ENCODE data around the gene TDG.

TDG gene

DNA sequence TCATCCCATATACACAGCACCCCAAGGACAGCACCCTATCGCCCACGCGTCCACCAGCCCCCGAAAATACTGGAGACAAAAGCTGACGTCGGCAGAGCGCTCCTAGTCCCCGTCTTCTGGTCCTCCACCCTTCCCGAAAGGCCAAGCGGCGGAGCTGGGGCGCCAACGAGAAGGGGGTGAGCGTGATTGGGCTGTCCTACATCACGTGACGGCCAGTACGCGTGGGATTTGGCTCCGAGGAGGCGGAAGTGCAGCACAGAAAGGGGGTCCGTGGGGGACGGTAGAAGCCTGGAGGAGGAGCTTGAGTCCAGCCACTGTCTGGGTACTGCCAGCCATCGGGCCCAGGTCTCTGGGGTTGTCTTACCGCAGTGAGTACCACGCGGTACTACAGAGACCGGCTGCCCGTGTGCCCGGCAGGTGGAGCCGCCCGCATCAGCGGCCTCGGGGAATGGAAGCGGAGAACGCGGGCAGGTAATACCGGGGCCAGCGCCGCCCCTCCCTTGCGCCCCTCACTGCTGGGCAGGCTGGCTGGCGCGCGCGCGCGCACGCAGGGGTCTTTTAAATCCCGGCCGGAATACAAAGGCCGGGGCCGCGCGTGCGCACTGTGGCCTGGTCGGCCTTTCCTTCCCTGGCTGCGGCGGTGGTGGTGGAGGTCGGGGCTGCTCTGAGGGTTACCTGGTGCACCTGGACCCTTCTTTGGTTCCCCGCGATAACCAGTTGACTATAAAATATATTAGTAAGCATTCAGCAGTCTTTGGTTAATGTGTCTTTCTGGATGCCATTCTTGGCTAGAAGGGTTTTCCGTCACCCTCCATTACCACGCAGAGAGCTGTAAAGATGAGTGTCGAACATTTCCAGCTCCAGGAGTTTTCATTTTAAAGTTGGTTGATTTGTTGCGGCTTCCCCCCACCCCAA lies at the start of gene TDG:
Gene TDG (plus strand): TSS at position 283 of the 915 bp plus-strand sequence. CDS start 166 bp downstream, at position 449.
- DNase-seq: peak; percentile 99

DNA sequence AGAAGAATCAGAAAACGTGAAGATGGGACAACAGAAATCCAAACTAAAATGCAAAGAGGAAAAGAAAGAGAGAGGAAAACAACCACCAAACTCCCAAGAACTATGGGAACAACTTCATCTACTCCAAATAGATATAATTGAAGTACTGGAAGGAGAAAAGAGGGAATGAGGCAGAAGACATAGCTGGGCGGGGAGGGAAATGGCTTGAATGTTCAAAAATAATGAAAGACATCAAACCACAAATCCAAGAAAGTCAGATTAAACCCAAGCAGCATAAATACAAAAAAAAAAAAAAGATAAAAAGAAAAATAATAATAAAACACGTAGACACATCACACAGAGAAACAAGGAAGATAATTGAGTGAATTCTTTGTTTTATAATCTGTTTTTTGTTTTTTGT lies 47.8 kb upstream of the TDG start:
- DNase-seq: no peak

DNA sequence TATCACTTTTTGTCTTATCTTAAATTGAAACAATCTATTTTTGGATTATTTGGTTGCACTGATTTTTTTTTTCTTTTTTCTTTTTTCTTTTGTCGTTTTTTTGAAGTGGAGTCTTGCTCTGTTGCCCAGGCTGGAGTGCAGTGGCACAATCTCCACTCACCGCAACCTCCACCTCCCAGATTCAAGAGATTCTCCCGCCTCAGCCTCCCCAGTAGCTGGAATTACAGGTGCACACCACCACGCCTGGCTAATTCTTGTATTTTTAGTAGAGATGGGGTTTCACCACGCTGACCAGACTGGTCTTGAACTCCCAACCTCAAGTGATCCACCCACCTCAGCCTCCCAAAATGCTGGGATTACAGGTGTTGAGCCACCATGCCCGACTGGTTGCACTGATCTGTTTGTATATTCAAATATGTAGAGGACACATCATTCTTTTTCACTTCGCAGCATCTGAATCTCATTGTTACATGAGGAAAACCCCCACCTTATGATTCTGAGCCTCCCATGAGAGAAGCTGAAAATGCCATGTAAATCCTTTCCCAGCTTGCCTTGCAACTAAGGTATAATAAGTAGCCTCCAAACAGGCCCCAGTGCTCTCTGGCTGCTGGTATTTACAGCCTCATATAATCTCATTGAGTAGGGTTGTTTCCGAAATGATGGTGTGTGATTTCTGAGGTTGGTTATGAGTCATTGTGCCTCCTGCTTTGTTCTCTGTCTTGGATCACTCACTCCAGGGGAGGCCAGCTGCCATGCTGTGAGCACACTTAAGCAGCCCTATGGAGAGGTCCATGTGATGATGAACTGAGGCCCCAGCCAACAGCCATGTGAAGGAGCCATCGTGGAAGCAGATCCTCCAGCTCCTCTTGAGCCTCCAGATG lies 40.7 kb upstream of the TDG start:
- peak; percentile 61 for DNase-seq

DNA sequence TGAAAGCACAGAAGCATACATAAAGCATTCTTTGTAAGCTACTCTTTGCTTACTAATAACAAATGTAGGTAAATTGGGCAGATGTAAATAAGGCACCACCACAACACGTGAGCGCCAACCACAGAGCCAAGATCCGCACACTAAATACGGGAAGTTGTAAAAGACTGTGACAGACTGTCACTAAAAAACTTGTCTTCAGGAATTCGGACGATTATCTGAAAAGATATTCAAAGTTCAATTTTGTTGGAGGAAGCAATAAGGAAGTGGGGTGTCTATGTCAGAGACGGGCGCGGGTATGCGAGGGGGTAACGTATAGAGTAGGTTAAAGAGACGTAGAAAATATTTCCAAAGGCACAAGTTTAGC lies 37.0 kb upstream of the TDG start:
- peak; percentile 71 for DNase-seq

DNA sequence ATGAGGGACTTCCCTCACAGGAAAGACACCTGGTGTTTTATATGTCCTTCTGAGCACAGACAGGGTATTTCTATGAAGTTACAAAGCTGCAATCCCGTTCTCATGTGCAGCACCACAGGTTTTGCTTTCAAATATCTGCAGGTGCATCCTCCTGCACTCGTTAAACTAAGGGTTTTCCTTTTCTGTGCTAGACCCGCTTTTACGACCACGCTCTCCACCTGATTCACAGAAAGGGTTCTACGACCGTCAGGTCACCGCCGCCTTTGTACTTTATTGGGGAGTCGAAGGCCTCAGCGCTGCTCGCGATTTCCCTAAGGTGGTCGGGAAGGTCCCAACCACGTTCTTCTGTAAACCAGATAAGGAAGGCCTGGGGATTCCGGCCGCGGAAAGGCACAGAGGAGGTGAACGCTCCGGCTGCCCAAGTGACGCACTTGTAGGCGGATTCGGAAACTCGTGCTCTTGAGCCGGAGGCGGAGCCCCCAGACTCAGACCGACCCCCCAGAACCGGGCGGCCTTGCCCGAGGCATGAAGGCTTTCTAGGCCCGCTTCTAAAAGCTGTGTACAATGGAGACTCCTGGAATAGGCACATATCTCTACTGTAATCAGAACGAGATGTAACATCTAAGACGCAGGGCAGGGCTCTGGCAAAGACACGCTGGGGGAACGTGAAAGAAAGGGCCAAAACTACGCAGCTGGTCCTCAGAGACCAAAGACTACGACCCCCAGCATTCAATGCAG lies 36.5 kb upstream of the TDG start:
- peak; percentile 92 for DNase-seq

DNA sequence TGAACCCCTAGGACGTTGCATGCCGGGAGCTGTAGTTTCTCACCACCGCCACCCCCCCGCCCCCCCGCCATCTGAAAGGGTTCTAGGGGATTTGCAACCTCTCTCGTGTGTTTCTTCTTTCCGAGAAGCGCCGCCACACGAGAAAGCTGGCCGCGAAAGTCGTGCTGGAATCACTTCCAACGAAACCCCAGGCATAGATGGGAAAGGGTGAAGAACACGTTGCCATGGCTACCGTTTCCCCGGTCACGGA lies 36.0 kb upstream of the TDG start:
- DNase-seq: no peak

DNA sequence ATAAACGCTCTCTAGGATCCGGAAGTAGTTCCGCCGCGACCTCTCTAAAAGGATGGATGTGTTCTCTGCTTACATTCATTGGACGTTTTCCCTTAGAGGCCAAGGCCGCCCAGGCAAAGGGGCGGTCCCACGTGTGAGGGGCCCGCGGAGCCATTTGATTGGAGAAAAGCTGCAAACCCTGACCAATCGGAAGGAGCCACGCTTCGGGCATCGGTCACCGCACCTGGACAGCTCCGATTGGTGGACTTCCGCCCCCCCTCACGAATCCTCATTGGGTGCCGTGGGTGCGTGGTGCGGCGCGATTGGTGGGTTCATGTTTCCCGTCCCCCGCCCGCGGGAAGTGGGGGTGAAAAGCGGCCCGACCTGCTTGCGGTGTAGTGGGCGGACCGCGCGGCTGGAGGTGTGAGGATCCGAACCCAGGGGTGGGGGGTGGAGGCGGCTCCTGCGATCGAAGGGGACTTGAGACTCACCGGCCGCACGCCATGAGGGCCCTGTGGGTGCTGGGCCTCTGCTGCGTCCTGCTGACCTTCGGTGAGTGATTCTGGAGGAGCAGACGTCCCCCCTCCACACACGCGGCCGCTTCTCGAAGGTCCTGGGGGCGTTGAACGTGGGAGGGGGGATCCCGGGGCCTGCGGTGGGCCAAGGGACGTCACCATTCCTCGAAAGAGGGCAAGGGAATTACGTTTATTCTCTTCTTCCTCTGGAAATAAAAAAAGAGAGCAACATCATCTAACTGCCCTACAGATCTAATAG lies 35.5 kb upstream of the TDG start, which contains the start of gene HSP90B1:
Gene HSP90B1 (plus strand): TSS at position 377 of the 753 bp plus-strand sequence. CDS start 106 bp downstream, at position 483.
- DNase-seq: peak; percentile 100

DNA sequence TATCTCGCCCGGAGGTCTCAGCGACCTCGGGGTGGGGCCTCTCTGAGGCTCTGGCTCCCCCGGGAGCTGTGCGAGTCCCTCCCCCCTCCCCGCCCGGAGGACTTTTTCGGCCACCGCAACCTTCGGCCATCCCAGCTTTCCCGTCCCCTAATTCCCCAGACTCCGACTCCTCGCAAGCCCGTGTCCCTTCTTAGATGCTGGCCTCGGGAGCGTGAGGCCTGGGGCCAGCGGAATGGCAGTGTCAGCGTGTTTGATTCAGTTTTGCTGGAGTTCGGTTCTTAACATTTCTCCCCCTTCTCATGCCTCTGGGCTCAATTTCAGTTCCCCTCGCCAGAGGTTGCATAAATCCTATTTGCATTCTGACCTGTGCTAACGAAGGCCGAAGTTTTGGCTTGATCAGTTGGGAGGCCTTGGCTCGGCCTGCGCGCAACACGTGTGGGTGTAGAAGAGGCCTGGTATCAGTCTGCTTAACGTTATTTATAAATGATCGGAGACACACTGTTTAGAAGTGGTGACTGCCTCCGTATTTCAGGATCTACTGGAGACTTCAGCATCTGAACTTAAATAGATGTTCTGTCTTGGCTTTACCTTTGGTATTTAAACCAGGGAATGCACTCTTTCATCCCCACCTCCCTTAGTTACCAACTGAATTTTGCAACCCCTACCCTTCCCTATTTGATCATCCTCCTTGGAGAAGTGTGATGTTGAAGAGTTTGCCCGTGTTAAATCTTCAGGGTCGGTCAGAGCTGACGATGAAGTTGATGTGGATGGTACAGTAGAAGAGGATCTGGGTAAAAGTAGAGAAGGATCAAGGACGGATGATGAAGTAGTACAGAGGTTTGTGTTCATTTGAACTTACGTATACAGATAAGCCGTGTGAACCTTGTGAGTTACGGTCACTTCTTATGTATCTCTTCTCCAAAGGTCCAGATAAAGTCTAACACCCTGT lies 34.6 kb upstream of the TDG start:
- peak; percentile 5 for DNase-seq

DNA sequence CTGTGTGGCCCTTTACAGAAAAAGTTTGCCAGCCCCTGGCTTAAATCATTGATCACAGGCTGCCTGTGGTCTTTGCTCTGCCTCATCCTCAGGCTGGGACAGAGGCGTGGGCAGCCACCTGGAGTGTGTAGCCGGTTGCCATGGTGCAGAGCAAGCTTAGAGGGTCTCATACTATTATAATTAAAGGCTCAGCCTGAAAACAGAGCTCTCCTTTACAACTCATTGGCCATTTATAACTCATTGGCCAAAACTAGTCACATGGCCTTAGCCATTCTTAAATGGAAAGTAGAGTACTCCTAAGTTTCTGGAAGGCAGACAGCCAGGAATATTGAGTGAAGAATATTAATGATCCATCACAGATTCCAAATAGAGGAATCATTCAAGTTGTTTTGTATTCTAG lies 32.4 kb upstream of the TDG start:
- no peak for DNase-seq

DNA sequence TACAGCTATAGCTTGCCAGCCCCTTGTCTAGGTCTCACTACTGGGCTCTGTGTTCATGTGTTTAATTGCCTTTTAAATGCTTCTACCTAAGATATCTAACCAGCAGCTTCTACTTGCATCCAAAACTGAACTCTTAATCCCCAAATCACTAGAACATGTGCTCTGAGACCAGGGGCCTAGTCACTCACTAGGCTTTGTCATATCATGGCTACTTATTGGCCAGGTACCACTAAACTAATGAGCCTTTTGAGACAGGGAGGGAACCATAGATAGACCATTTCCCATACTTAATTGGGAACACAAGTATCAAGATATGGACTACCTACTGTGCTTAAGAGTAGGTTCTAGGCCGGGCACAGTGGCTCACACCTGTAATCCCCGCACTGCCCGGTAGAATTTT lies 29.0 kb upstream of the TDG start:
- no peak for DNase-seq

DNA sequence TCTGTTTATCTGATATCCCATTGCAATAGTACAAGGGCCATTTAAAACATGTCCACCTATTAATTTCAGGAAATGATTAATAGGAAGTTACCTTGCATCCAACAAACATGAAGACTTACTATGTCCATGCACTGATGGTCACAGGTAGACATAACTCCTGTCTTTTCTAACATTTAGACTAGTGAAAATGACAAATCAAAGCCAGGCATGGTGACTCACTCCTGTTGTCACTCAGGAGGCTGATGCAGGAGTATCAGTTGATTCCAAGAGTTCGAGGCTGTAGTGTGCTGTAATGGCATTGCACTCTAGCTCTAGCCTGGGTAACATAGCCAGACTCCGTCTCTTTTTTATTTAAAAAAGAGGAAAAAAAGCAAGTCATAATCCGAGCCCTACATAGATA lies 20.7 kb upstream of the TDG start:
- DNase-seq: no peak

DNA sequence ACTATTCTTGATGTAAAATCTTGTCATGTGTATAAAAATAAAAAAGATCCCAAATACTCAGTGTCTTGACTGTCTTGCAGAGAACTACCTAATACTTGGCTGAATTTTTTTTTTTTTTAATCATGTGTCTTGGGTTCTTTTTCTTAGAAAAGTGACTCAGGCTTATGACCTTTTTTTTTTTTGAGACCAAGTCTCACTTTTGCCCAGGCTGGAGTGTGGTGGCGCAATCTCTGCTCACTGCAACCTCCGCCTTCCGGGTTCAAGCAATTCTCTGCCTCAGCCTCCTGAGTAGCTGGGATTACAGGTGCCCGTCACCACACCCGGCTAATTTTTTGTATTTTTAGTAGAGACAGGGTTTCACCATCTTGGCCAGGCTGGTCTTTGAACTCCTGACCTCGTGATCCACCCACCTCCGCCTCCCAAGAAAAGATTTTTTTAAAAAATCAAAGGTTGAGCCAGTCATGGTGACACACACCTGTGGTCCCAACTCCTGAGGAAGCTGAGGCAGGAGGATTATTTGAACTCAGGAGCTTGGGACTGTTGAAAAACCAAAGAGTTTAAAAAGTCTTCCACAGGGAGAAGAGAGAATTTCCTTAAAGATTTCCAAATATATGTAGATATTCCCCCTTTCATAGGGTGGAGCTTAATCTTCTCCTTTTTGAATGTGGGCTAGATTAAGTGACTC lies 17.7 kb upstream of the TDG start:
- DNase-seq: no peak

DNA sequence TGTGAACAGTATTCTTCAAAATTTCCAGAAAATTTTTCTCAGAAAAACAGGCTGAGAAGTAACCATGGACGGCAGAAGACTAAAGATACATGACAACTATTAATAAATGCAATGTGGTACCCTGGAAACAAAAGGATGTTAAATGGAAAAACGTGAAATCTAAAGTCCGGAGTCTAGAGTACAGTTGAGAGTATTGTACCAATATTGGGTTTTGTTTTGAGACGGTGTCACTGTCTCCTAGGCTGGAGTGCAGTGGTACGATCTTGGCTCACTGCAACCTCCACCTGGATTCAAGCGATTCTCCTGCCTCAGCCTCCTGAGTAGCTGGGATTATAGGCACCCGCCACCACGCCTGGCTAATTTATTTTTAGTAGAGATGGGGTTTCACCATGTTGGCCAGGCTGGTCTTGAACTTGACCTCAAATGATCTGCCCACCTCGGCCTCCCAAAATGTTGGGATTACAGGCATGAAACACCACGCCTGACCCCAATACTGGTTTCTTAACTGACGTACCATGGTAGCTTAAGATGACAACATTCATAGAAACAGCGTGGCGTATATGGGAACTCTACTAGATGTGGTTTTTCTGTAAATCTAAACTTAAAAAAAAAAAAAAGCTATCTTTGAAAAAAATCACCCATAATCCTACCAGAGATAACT lies 16.8 kb upstream of the TDG start:
- DNase-seq: no peak

DNA sequence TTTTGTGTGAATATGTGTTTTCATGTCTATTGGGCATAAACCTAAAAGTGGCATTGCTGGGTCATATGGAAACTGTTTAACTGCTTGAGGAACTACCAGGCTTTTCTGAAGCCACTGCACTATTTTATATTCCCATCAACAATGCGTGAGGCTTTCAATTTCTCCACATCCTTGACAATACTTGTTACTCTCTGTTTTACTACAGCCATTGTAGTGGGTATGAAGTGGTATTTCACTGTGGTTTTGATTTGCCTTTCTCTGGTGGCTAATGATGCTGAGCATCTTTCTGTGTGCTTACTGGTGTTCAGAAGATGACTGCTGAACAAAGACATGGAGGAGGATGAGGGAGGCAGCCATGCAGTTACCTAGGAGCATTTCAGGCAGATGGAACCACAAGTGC lies 13.2 kb upstream of the TDG start:
- no peak for DNase-seq

DNA sequence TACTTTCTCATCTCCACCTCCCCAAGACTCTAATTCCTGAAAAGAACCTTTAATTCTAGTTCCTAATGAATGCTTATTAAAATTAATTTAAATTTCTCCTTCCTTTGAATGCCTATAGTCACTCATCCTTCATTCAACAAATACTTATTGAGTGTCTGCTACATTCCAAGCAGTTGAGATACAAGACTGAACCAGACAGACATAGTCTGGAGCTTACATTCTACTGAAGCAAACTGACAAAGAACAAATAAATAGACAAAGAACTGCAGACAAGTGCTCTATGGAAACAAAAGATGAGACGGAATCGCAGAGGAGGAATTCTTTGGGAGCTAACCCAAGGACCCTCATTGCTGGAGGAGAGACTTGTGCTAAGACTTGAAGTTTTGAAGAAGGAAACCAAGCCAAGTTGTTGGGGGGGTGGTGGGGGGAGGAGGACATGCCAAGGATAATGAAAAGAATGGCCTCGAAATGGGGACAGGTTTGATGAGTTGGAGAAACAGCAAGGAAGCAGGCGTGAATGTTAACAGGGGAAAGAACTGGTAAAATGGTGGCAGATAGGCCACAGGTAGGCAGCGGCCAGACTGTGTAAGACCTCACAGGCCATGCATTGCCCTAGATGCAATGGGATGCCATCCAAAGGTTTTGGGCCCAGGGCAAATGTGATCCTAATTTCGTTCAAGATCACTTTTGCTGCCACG lies 9.7 kb upstream of the TDG start:
- no peak for DNase-seq

DNA sequence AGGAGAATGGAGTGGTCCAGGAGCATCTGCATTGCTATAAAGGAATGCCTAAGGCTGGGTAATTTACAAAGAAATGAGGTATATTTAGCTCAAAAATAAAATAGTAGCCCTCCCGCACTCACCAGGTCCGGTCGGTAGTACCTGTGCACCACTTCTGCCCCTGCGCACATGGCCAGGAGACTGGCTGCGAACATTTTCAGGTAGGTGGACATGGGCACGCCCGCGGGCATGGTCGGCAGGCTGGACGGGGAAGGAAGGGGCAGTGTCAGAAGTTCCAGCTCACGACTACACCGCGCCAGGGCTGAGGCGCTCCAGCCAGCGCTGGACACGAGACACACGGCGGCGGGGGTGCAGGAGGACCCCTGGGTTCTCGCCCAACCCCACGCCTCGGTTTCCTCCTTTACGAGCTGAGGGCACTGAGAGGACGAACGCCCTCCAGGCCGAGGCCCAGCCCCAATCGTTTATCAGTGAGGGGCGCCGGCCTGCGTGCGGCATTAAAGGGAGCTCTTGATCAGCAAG lies 9.1 kb upstream of the TDG start:
- no peak for DNase-seq

DNA sequence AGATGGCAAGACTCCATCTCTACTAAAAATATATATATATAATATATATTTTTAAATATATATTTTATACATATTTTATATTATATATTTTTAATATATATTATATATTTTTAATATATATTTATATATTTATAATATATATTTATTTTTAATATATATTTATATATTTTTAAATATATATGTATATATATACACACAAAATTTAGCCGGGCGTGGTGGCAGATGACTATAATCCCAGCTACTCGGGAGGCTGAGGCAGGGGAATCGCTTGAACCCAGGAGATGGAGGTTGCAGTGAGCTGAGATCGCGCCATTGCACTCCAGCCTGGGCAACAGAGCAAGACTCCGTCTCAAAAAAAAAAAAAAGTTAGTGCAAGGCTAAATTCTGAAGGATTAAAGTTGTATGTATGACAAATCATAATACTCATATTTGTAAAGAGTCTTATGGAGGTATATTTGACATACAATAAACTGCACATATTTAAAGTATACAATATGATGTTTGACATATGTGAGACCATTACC lies 7.7 kb upstream of the TDG start:
- no peak for DNase-seq

DNA sequence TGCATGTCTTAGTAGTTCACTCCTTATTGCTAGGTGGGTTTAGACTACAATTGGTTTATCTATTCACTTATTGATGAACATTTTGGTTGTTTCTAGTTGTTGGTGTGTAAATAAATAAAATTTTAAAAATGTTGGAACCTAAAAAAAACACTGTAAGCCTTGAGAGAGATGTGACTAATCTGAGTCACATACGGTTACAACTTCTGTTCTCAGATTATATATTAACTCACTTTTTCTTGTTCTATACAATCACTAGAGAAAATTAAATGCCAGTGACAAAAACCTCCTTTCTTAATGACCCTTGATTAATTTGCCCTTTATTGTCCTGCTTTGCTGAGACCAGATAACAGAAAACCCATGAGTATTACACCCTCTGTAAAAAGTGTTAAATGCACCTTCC lies 7.1 kb upstream of the TDG start:
- DNase-seq: no peak

DNA sequence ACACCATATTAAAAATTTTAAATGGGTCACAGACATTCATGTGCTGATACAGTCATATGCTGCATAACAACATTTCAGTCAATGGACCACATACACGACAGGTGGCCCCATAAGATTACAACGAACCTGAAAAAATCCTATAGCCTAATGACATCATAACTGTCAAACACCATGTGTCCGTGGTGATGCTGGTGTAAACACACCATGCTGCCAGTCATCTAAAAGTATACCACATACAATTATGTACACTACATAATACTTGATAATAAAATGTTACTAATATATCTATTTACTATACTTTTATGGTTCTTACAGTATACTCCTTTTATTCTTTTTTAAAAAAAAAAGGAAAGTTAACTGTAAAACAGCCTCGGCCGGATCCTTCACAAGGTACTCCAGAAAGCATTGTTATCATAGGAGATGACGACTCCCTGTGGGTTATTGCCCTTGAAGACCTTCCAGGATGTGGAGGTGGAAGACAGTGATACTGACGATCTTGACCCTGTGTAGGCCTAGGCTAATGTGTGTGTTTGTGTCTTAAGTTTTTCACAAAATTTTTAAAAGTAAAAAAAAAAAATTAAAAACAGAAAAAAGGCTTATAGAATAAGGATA lies 5.0 kb upstream of the TDG start:
- no peak for DNase-seq
